Brain microvascular endothelial cell (primary cell): ENCODE measurements around the gene KRT9.

Source experiments
- DNase-seq: peaks from one replicate; pipeline ENCODE4 v3.0.0-alpha.2; 2020
- H3K27ac ChIP-seq: fragments of 250-450 bp; sonication (Bioruptor Pico); 2 replicates; pipeline ENCODE4 v1.5.1; 2020; ENCODE audit warnings: mild to moderate bottlenecking, moderate library complexity
- H3K27me3 ChIP-seq: fragments of 250-450 bp; sonication (Bioruptor Pico); replicated peaks from 2 replicates; pipeline ENCODE4 v1.5.1; 2020; ENCODE audit warnings: mild to moderate bottlenecking
- H3K36me3 ChIP-seq: fragments of 250-450 bp; sonication (Bioruptor Pico); replicated peaks from 2 replicates; pipeline ENCODE4 v1.5.1; 2020; ENCODE audit warnings: mild to moderate bottlenecking
- H3K4me3 ChIP-seq: 2 replicates; pipeline ENCODE4 v1.5.1; 2011; ENCODE audit warnings: low read depth, mild to moderate bottlenecking, control low read depth, low read length, moderate library complexity
- CTCF ChIP-seq: IDR thresholded peaks from 2 replicates; pipeline ENCODE4 v1.5.1; 2011; ENCODE audit warnings: low read depth, mild to moderate bottlenecking, moderate library complexity, low read length, control low read depth, inconsistent platforms; ENCODE audit errors: missing control alignments
- in situ Hi-C: cut with HindIII; loops from 2 replicates; pipeline ENCODE4 v1.10.0; 2017; ENCODE audit warnings: low sequenced_read_pairs, low pct_ligation_motif_present

KRT9 gene

GRCh38 chr17:41535764-41536481, 35.9 kb downstream of the KRT9 start:
- Histone ChIP-seq H3K27me3 (no peaks in the 10 kb centered on the region), H3K27ac (no peak overlapping the region), H3K4me3 (no peak overlapping the region), H3K36me3 (no peaks in the 10 kb centered on the region)
- in situ Hi-C loops = no loop called here
- no peak for TF ChIP-seq CTCF
- DNase-seq = no peak

- Histone ChIP-seq H3K4me3 (no peak overlapping the region), H3K27me3 (no peaks in the 10 kb centered on the region), H3K36me3 (no peaks in the 10 kb centered on the region), H3K27ac (no peak overlapping the region)
- in situ Hi-C loops = no loop called here
- no peak for TF ChIP-seq CTCF
- DNase-seq = no peak
These were observed 36.8 kb downstream of the KRT9 start for GRCh38 chr17:41534899-41535546.

GRCh38 chr17:41533613-41534012, 38.2 kb downstream of the KRT9 start:
- Histone ChIP-seq H3K4me3 (no peak overlapping the region), H3K27me3 (no peaks in the 10 kb centered on the region), H3K27ac (no peak overlapping the region), H3K36me3 (no peaks in the 10 kb centered on the region)
- DNase-seq = no peak
- no peak for TF ChIP-seq CTCF
- in situ Hi-C loops = no loop called here

GRCh38 chr17:41532947-41533570, 38.8 kb downstream of the KRT9 start:
- no peak overlapping the region for H3K4me3 ChIP-seq
- no peaks in the 10 kb centered on the region for H3K27me3 ChIP-seq
- TF ChIP-seq CTCF = no peak
- no peak for DNase-seq
- no peak overlapping the region for H3K27ac ChIP-seq
- no peaks in the 10 kb centered on the region for H3K36me3 ChIP-seq
- in situ Hi-C loops = no loop called here

GRCh38 chr17:41531993-41532392, 39.9 kb downstream of the KRT9 start:
- TF ChIP-seq CTCF = no peak
- H3K27ac ChIP-seq = no peak overlapping the region
- H3K4me3 ChIP-seq = no peak overlapping the region
- no peaks in the 10 kb centered on the region for H3K27me3 ChIP-seq
- H3K36me3 ChIP-seq = no peaks in the 10 kb centered on the region
- DNase-seq = no peak
- in situ Hi-C loops = no loop called here
